AG04449 (cell line): ENCODE data around the gene SRPK2.

ENCODE experiments used
- CTCF ChIA-PET: fragments of 350-600 bp; formaldehyde crosslinking; extraction: SDS; loops from one replicate; lab custom pipeline; 2021; ENCODE audit warnings: antibody characterized with exemption; lab: Yijun Ruan, JAX
- POLR2A ChIA-PET: fragments of 400-600, 350-600 bp; formaldehyde crosslinking; extraction: SDS; loops from one replicate; lab custom pipeline; 2020; ENCODE audit warnings: antibody characterized with exemption, inconsistent platforms; lab: Yijun Ruan, JAX
- DNase-seq: peaks from one replicate; pipeline ENCODE4 v3.0.0-alpha.2; 2010; ENCODE audit warnings: low read depth, low spot score
- H3K4me3 ChIP-seq: 2 replicates; pipeline ENCODE4 v1.5.1; 2011; ENCODE audit warnings: low read depth, mild to moderate bottlenecking, control low read depth, low read length
- CTCF ChIP-seq: IDR thresholded peaks from one replicate; pipeline ENCODE4 v1.5.1; 2011; ENCODE audit warnings: mild to moderate bottlenecking, moderate library complexity, low read length, control low read depth, inconsistent platforms; ENCODE audit not compliant: insufficient read depth; ENCODE audit errors: missing control alignments

SRPK2 gene

GRCh38 chr7:105228555-105228954 is 160.2 kb downstream of the SRPK2 start:
- ChIA-PET CTCF (interaction anchor here (1.1 kb wide), 2 partner anchors 9 to 18 kb away, joined by 3 read pairs; no protein-coding TSS in a partner anchor), POLR2A (no interaction called here)
- TF ChIP-seq CTCF, result no peak
- DNase-seq, result no peak
- H3K4me3 ChIP-seq, result no peak overlapping the region

- CTCF ChIA-PET, result no interaction called here
- POLR2A ChIA-PET, result no interaction called here
- no peak overlapping the region for H3K4me3 ChIP-seq
- no peak for DNase-seq
- no peak for TF ChIP-seq CTCF
These were observed 161.3 kb downstream of the SRPK2 start for GRCh38 chr7:105227391-105227790.

- no peak overlapping the region for H3K4me3 ChIP-seq
- DNase-seq, result peak; percentile 76
- POLR2A ChIA-PET, result no interaction called here
- TF ChIP-seq CTCF, result no peak
- CTCF ChIA-PET, result interaction anchor here (0.9 to 1.0 kb wide), 2 partner anchors 10 to 60 kb away, joined by 3 read pairs; no protein-coding TSS in a partner anchor
These were observed 163.7 kb downstream of the SRPK2 start for GRCh38 chr7:105224884-105225651.

- CTCF ChIA-PET, result interaction anchor here (1.3 kb wide), 1 partner anchor 12 kb away, joined by 3 read pairs; no protein-coding TSS in a partner anchor
- DNase-seq, result no peak
- POLR2A ChIA-PET, result interaction anchor here (0.6 kb wide), 1 partner anchor 9 kb away, joined by 3 read pairs; no protein-coding TSS in a partner anchor
- H3K4me3 ChIP-seq, result no peak overlapping the region
- TF ChIP-seq CTCF, result no peak
These were observed 165.8 kb downstream of the SRPK2 start for GRCh38 chr7:105222953-105223352.

GRCh38 chr7:105219771-105220160 is 169.0 kb downstream of the SRPK2 start:
- DNase-seq, result peak; percentile 17
- no peak for TF ChIP-seq CTCF
- H3K4me3 ChIP-seq, result no peak overlapping the region
- POLR2A ChIA-PET, result no interaction called here
- CTCF ChIA-PET, result no interaction called here

- TF ChIP-seq CTCF, result no peak
- POLR2A ChIA-PET, result no interaction called here
- CTCF ChIA-PET, result interaction anchor here (0.7 kb wide), 1 partner anchor 20 kb away, joined by 3 read pairs; no protein-coding TSS in a partner anchor
- no peak overlapping the region for H3K4me3 ChIP-seq
- no peak for DNase-seq
These were observed 169.6 kb downstream of the SRPK2 start for GRCh38 chr7:105218939-105219770.
